CD4-positive, CD25-positive, alpha-beta regulatory T cell (primary cell): ENCODE results near the gene LAMB4. TPM values are rescaled to one million over a fixed set of nuclear protein-coding genes. Genes with fewer than 3 reads are reported as not detected.

Source experiments
- ATAC-seq, 2 donors: fragments of 150-1000 bp; cut with Tn5 transposase; one replicate each; pipeline ENCODE4 v1.10.0; 2021; ENCODE audit warnings: low read depth in 2 of 2, moderate number of reproducible peaks in 2 of 2, moderate library complexity in 1 of 2
- DNase-seq, 3 donors: peaks; one replicate each; pipeline versions ENCODE4 v3.0.0 to v3.0.0-alpha.2; 2012 to 2022; ENCODE audit warnings: mixed read lengths in 1 of 3
- H3K27ac ChIP-seq: one replicate; pipeline ENCODE4 v1.7.0; 2013; ENCODE audit warnings: mild to moderate bottlenecking, low read length; ENCODE audit not compliant: insufficient read depth, poor library complexity, severe bottlenecking
- H3K27me3 ChIP-seq: one replicate; pipeline ENCODE4 v1.7.0; 2013; ENCODE audit warnings: low read length; ENCODE audit not compliant: control insufficient read depth, insufficient read depth
- H3K36me3 ChIP-seq: one replicate; pipeline ENCODE4 v1.7.0; 2013; ENCODE audit warnings: mild to moderate bottlenecking, low read length, moderate library complexity; ENCODE audit not compliant: control insufficient read depth, insufficient read depth
- H3K4me1 ChIP-seq: 2 replicates; pipeline ENCODE4 v1.7.0; 2013; ENCODE audit warnings: mild to moderate bottlenecking, low read length; ENCODE audit not compliant: insufficient read depth, control insufficient read depth, poor library complexity, severe bottlenecking
- H3K4me3 ChIP-seq: one replicate; pipeline ENCODE4 v1.7.0; 2013; ENCODE audit warnings: low read depth, mild to moderate bottlenecking, low read length, moderate library complexity
- H3K9me3 ChIP-seq, 2 experiments: 1 replicate in 1 of 2; 2 replicates in 1 of 2; pipeline ENCODE4 v1.7.0; 2013; ENCODE audit warnings: low read length in 2 of 2, mild to moderate bottlenecking in 1 of 2, moderate library complexity in 1 of 2; ENCODE audit not compliant: control insufficient read depth in 2 of 2
- H3K27ac Mint-ChIP-seq, 3 donors: one replicate each; pipeline ENCODE4 v1.8.0; 2020 to 2022; ENCODE audit warnings: mild to moderate bottlenecking in 3 of 3, mixed read lengths in 3 of 3, moderate library complexity in 2 of 3
- H3K27me3 Mint-ChIP-seq: one replicate; pipeline ENCODE4 v1.8.0; 2022; ENCODE audit warnings: mild to moderate bottlenecking, mixed read lengths
- H3K36me3 Mint-ChIP-seq: one replicate; pipeline ENCODE4 v1.8.0; 2020; ENCODE audit warnings: mixed read lengths
- H3K4me1 Mint-ChIP-seq, 4 donors: one replicate each; pipeline ENCODE4 v1.8.0; 2020 to 2022; ENCODE audit warnings: mixed read lengths in 4 of 4, mild to moderate bottlenecking in 1 of 4
- H3K4me3 Mint-ChIP-seq, 4 donors: one replicate each; pipeline ENCODE4 v1.8.0; 2020 to 2022; ENCODE audit warnings: mild to moderate bottlenecking in 4 of 4, mixed read lengths in 4 of 4, moderate library complexity in 3 of 4
- H3K9me3 Mint-ChIP-seq, 7 donors: one replicate each; pipeline ENCODE4 v1.8.0; 2020 to 2022; ENCODE audit warnings: mixed read lengths in 7 of 7, mild to moderate bottlenecking in 3 of 7, moderate library complexity in 2 of 7
- polyA plus RNA-seq, 4 donors: library from polyadenylated mRNA; unstranded; fragments of 300-500 nt; fragmentation: Illumina TruSeq; gene quantifications; one replicate each; pipeline ENCODE4 v1.2.3, GENCODE V29; 2021
- total RNA-seq: library from RNA; stranded (reverse); gene quantifications from one replicate; pipeline ENCODE4 v1.2.3, GENCODE V29; 2022

LAMB4 gene
- total and polyA plus RNA-seq, 5 donors from 2014 or later: not detected

DNA sequence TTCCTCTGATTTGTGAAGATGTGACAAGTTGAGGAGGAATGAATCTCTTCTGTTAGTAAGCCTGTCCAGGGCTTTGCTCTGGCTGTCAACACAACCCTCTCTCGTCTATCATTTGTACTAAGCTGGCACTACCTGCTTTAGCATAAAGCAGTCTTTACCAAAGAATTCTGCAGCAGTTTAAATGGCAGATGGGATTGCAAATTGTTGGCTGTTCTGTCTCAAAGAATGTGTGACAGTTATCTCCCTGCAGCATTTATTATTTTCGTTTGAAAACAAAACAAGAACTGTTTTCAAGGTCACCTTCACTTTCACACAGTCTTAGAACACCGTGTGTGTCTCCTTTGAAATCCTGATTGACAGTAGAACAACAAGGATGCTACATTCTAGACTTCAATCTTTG, 122.4 kb downstream of the LAMB4 start:
- Histone ChIP-seq H3K27ac (no peak overlapping the region), H3K36me3 (no peaks in the 10 kb centered on the region), H3K9me3 (no peaks in the 10 kb centered on the region), H3K4me3 (no peak overlapping the region), H3K27me3 (peaks cover 19% of the 10 kb centered on the region), H3K4me1 (peaks cover 6% of the 10 kb centered on the region)
- no peak for DNase-seq
- ATAC-seq: no peak
- peaks cover 0 to 1% (median 0%) of the 10 kb centered on the region in 7 donors for H3K9me3 Mint-ChIP-seq
- H3K36me3 Mint-ChIP-seq: no peaks in the 10 kb centered on the region
- peaks cover 0 to 11% (median 6%) of the 10 kb centered on the region in 4 donors for H3K4me1 Mint-ChIP-seq
- no peak overlapping the region for H3K27ac Mint-ChIP-seq
- no peak overlapping the region for H3K4me3 Mint-ChIP-seq
- H3K27me3 Mint-ChIP-seq: peaks cover 52% of the 10 kb centered on the region

DNA sequence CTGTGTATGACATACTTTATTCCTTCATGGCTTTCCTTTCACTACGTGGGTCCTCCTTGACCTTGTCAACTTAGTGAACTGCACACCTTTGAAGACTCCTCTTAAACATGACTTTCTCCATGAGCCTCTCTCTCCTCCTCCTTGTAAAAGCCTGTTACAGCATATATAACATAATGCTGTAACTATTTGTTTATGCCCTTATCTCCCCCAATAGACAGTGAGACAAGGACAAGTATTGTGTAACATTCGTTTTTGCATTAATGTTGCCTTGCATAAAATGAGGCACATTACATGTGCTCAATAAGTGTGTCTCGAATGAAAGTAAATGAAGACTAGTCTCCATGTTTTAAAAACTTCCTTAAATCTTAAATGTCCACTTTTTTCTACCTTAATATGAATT, 122.9 kb downstream of the LAMB4 start:
- Mint-ChIP-seq H3K27ac (no peak overlapping the region), H3K27me3 (peaks cover 47% of the 10 kb centered on the region), H3K4me1 (peaks cover 0 to 13% (median 6%) of the 10 kb centered on the region in 4 donors), H3K36me3 (no peaks in the 10 kb centered on the region), H3K4me3 (no peak overlapping the region), H3K9me3 (peaks cover 0 to 1% (median 0%) of the 10 kb centered on the region in 7 donors)
- Histone ChIP-seq H3K4me3 (no peak overlapping the region), H3K36me3 (no peaks in the 10 kb centered on the region), H3K4me1 (peaks cover 10% of the 10 kb centered on the region), H3K27me3 (peaks cover 19% of the 10 kb centered on the region), H3K9me3 (no peaks in the 10 kb centered on the region), H3K27ac (no peak overlapping the region)
- ATAC-seq (no peak), DNase-seq (no peak)

DNA sequence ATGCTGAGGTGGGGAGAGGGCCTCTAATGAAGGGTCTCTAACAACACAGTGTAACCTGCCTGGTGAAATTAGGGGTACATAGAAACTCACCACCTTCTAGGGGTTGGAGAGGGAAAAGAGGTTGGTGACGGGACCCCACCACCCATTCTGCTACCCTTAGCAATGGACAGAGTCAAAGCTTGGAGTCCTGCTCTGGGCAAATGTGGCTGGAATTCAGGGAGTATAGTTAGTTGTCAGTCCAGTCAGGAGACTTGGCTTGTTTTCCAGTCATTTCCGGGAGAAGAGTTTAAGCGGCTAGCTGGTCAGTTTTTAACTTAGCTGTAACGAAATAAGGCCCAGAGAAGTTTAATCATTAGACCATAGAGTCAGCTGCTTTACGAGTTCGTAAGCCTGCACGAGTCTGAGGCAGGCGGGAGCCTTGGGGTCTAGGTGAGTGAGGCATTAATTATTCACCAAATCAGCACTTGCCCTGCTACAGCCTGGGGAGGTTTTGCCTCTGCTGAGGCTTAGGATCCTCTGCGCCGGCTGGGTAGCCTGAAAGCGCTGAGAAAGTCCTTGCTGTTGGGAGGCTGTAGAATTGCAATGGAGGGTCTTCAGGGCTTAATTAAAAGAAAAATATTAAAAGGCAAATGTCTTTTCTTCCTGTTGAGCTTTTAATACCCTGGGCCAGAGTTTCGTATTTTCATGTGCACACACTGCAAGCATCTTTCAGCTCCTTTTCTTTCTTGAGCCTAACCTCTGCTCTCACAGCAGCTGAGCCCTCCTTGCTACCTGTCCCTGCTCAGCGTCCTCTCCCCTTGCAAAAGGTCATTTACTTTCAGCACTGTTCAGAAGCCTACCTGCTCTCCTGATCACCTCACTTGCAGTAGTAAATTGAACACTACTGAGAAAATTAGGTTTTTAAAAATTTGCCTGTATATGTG, 125.7 kb downstream of the LAMB4 start:
- DNase-seq (no peak), ATAC-seq (no peak)
- peaks cover 17% of the 10 kb centered on the region for H3K4me1 ChIP-seq
- peak overlapping the region in 3 of 4 donors; percentile 49 to 64 (median 63) for H3K4me3 Mint-ChIP-seq
- no peak overlapping the region for H3K27ac Mint-ChIP-seq
- H3K27ac ChIP-seq: no peak overlapping the region
- no peaks in the 10 kb centered on the region for H3K36me3 Mint-ChIP-seq
- peaks cover 25% of the 10 kb centered on the region for H3K27me3 ChIP-seq
- H3K27me3 Mint-ChIP-seq: peaks cover 67% of the 10 kb centered on the region
- peaks cover 0 to 22% (median 6%) of the 10 kb centered on the region in 4 donors for H3K4me1 Mint-ChIP-seq
- H3K36me3 ChIP-seq: no peaks in the 10 kb centered on the region
- H3K4me3 ChIP-seq: no peak overlapping the region
- H3K9me3 Mint-ChIP-seq: peaks cover 0 to 2% (median 0%) of the 10 kb centered on the region in 7 donors
- no peaks in the 10 kb centered on the region for H3K9me3 ChIP-seq

DNA sequence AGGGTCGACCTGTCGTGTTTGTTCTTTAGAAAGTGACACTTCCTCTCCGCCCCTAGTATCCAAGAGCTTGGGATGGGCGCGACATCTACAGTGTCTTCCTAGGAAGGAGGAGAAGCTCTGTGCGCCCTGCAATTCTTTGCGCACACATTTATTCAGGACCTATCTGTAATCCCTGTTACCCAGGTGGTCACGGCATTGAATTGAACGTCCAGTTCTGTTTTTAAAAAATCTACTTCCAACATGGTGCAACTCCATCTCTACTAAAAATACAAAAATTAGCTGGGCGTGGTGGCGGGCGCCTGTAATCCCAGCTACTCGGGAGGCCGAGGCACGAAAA, 126.6 kb downstream of the LAMB4 start:
- Histone ChIP-seq H3K27ac (no peak overlapping the region), H3K27me3 (peaks cover 22% of the 10 kb centered on the region), H3K36me3 (no peaks in the 10 kb centered on the region), H3K4me1 (peaks cover 17% of the 10 kb centered on the region), H3K4me3 (no peak overlapping the region), H3K9me3 (no peaks in the 10 kb centered on the region)
- H3K4me1 Mint-ChIP-seq: peaks cover 0 to 22% (median 6%) of the 10 kb centered on the region in 4 donors
- ATAC-seq (no peak), DNase-seq (no peak)
- peaks cover 0 to 2% (median 0%) of the 10 kb centered on the region in 7 donors for H3K9me3 Mint-ChIP-seq
- no peaks in the 10 kb centered on the region for H3K36me3 Mint-ChIP-seq
- H3K27ac Mint-ChIP-seq: no peak overlapping the region
- peaks cover 63% of the 10 kb centered on the region for H3K27me3 Mint-ChIP-seq
- peak overlapping the region in 2 of 4 donors; percentile 38 to 47 for H3K4me3 Mint-ChIP-seq

DNA sequence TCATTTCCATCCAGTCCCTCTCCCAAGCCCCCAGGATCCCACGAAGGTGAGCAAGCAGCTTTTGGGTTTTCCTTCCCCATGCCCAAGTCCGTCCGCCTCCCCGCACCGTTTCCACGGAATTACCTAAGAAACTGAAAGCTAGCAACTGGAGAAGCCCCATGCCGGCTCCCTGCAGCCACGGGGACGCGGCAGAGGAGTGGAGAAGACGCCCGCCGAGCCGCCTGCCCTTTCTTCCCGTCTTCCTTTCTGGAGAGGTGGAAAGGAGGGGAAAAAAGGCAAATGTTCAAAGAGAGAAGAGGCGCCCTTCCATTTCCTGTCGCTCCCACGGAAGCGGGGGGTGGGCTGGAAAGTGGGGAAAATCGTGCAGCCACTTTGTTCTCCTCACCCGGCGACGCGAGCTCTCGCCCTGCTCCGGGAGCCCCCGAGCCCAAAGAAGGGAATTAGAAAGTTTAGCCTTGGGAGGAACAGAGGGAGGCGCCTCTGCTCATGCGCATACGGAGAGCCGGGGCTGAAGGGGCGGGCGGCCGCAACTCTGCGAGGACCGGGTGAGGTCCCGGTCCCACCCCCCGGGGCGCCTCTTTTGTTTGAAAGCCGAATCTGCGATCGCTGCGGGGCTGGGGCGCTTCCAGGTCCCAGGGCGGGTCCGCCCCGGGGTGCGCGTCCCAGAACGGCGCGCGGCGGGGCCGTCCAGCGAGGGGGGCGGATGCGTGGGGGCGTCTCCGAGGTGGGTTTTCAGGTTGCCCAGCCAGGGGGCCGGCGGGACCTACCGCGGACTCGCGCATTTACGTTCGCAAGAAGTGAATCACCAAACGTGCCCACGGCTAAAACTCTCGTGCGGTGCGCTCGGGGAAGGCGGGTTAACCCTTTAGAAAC, 127.2 kb downstream of the LAMB4 start, which contains the start of gene LAMB1:
TSS of gene LAMB1 (minus strand) at position 436 of the 873 bp plus-strand sequence. CDS start at position 160, 276 bp downstream.
- peaks cover 65% of the 10 kb centered on the region for H3K27me3 Mint-ChIP-seq
- DNase-seq: no peak
- ATAC-seq: no peak

DNA sequence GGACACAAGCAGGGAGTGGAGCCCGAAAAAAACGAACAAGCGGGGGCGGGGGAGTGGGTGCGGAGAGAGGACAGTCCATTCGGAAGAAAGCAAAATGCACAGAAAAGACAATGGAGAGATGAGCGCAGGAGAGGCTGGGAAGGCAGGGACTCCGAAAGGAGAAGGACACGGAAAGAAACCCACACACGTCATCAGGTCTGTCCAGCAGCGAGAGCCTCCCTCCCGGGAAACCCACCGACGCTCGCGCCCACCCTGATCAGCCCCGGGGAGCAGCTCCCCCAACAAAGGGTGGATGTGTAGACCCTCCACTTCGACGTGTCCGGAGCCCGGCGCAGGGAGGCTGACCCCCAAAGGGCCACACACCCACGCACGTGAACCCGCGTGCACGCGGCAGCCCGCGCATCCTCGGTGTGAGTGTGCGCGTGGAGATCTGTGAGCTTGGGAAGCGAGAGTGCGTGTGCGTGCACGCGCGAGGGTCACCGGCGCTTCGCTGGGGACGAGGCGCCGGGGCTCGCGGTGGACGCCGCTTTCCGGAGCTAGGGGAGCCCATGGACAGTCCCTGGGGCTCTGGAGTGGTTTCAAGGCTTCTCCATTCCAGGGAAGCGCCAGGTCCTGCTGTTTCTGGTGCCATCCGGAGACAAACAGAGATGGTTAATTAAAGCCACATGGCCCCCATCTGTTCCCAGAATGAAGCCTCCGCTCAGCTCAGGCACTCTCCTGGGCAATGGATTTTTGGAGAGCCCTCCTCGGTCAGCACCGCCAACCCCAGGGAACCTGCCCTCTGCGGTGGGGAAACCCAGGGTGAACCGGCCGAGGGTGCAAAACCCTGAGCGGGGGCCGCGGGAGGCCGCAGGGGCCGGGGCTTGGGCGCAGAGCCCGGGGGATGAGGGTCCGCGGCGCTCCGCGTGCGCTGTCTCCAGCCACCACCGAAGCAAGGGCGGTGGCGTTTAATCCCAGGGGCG, 128.1 kb downstream of the LAMB4 start:
- no peaks in the 10 kb centered on the region for H3K9me3 ChIP-seq
- peaks cover 0 to 22% (median 6%) of the 10 kb centered on the region in 4 donors for H3K4me1 Mint-ChIP-seq
- H3K27me3 ChIP-seq: peaks cover 23% of the 10 kb centered on the region
- peak overlapping the region in 3 of 4 donors; percentile 57 to 89 (median 62) for H3K4me3 Mint-ChIP-seq
- no peaks in the 10 kb centered on the region for H3K36me3 Mint-ChIP-seq
- no peak overlapping the region for H3K27ac ChIP-seq
- H3K9me3 Mint-ChIP-seq: peaks cover 0 to 2% (median 0%) of the 10 kb centered on the region in 7 donors
- H3K36me3 ChIP-seq: no peaks in the 10 kb centered on the region
- peaks cover 17% of the 10 kb centered on the region for H3K4me1 ChIP-seq
- DNase-seq: no peak
- peaks cover 66% of the 10 kb centered on the region for H3K27me3 Mint-ChIP-seq
- H3K4me3 ChIP-seq: no peak overlapping the region
- H3K27ac Mint-ChIP-seq: no peak overlapping the region
- no peak for ATAC-seq

More for the DNA sequence above, 127.2 kb downstream of the LAMB4 start, which contains the start of gene LAMB1:
- H3K36me3 ChIP-seq: no peaks in the 10 kb centered on the region
- peaks cover 17% of the 10 kb centered on the region for H3K4me1 ChIP-seq
- H3K4me3 ChIP-seq: no peak within 1 kb of the TSS
- Mint-ChIP-seq H3K36me3 (no peaks in the 10 kb centered on the region), H3K4me3 (peak within 1 kb of the TSS in 3 of 4 donors; percentile 35 to 70 (median 64)), H3K4me1 (peaks cover 0 to 22% (median 6%) of the 10 kb centered on the region in 4 donors), H3K9me3 (peaks cover 0 to 2% (median 0%) of the 10 kb centered on the region in 7 donors), H3K27ac (no peak within 1 kb of the TSS)
- H3K9me3 ChIP-seq: no peaks in the 10 kb centered on the region
- H3K27ac ChIP-seq: no peak within 1 kb of the TSS
- H3K27me3 ChIP-seq: peaks cover 25% of the 10 kb centered on the region
